Gastrocnemius medialis (tissue), 4 donors: Measurements from ENCODE around the gene ASB1. TPM values are rescaled to one million over a fixed set of nuclear protein-coding genes. Genes with fewer than 3 reads are reported as not detected.

Source experiments
- ATAC-seq, 2 donors: fragments of 150-250 bp; one replicate each; pipeline ENCODE4 v1.9.1; 2016
- DNase-seq, 2 donors: peaks; one replicate each; pipeline ENCODE4 v3.0.0-alpha.2; 2019
- H3K27ac ChIP-seq, 4 donors: fragments of 200-600 bp; sonication (generic); 1 replicate in 1 of 4; 2 replicates in 3 of 4; pipeline ENCODE4 v1.5.1; 2016 to 2018; ENCODE audit warnings: mild to moderate bottlenecking in 2 of 4, moderate library complexity in 1 of 4
- H3K27me3 ChIP-seq, 3 donors: fragments of 200-600 bp; sonication (generic) in 2 of 3; 1 replicate in 1 of 3; 2 replicates in 2 of 3; pipeline versions ENCODE4 v1.5.1 to v1.6.0; 2016 to 2019; ENCODE audit warnings: mild to moderate bottlenecking in 1 of 3, moderate library complexity in 1 of 3
- H3K36me3 ChIP-seq, 2 donors: fragments of 200-600 bp; sonication (generic) in 1 of 2; one replicate each; pipeline ENCODE4 v1.5.1; 2017 to 2018
- H3K4me1 ChIP-seq, 2 donors: fragments of 200-600 bp; sonication (generic) in 1 of 2; one replicate each; pipeline ENCODE4 v1.5.1; 2016 to 2017; ENCODE audit warnings: mild to moderate bottlenecking in 2 of 2
- H3K4me3 ChIP-seq, 4 donors: fragments of 200-600 bp; sonication (generic) in 3 of 4; 1 replicate in 1 of 4; 2 replicates in 3 of 4; pipeline ENCODE4 v1.5.1; 2016 to 2019; ENCODE audit warnings: mild to moderate bottlenecking in 2 of 4
- H3K9me3 ChIP-seq, 3 donors: fragments of 200-600 bp; sonication (generic) in 2 of 3; 1 replicate in 1 of 3; 2 replicates in 2 of 3; pipeline ENCODE4 v1.5.1; 2016 to 2019
- POLR2A ChIP-seq, 2 donors: fragments of 450-650 bp; IDR thresholded peaks; one replicate each; pipeline ENCODE4 v1.6.1; 2017; ENCODE audit warnings: antibody characterized with exemption in 2 of 2, mild to moderate bottlenecking in 2 of 2, moderate library complexity in 2 of 2
- in situ Hi-C, 4 donors: fragments of 200-750 bp; cut with MboI; loops; one replicate each; pipeline versions ENCODE4 v1.15.0 to v1.8.0; 2017; ENCODE audit warnings: low sequenced_read_pairs in 4 of 4
- intact Hi-C: fragments of 100-400 bp; cut with DNase I; formaldehyde crosslinking; loops from one replicate; pipeline ENCODE4 v1.15.1; 2023; ENCODE audit warnings: low total_unique reads
- total RNA-seq, 4 donors: library from RNA; depleted of rRNA; stranded (reverse); fragments of >200 nt; gene quantifications; one replicate each; pipeline versions ENCODE4 v1.1.0 to v1.2.3, GENCODE V29; 2016
- TF ChIP-seq, protein P1 (sequence below), 5 experiments: fragments of 450-650 bp in 3 of 5; fragments of 200-600 bp in 2 of 5; sonication (generic) in 2 of 5; IDR thresholded peaks in 4 of 5; conservative IDR thresholded peaks in 1 of 5; 1 replicate in 4 of 5; 2 replicates in 1 of 5; pipeline ENCODE4 v1.5.1; 2016 to 2019; ENCODE audit warnings: antibody characterized with exemption in 5 of 5, mild to moderate bottlenecking in 3 of 5, moderate library complexity in 3 of 5

Gene ASB1
- total RNA-seq, 4 donors from 2014 or later, result 17.1 to 33.6 (median 26.3) TPM

DNA sequence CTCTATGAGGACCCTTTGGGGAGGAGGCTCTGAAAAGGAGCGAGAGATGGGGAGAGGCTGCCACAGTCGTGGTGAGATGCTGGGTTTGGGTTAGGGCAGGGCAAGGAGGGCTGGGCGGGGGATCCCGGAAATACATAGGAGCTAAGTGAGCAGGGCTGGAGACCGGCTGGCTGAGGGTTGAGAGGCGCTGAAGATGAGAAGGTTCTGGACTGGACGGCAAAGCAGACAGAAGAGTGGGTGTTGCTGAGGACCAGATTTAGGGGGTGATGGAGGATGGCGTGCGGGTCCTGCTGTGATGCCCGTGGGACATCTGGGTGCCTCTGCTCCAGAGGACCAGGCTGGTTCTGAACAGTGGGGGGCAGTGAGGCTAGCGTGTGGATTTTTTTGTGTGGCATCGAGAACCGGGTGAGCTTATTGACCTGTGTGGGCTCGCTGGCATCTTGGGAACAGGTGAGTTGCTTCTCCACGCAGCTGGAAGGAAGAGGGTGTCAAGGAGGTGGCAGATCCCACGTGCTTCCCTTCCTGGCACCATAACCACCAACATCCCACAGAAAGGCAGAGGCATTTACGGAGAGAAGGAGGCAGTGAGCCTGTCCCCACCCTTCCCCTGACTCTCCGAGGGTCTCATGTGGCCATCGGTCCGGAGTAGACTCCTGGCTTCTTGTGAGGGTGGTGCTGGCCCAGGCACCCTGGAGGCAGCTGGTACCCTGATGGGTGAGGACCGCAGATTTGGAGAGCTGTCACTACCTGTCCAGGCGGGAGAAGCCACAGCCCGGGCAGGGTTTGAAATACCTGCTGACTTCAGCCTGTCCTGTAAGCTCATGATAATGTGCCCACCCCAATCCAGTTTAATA is 70.3 kb downstream of the ASB1 start:
- intact Hi-C loops, result no loop called here
- Histone ChIP-seq H3K27me3 (peaks cover 0 to 3% (median 0%) of the 10 kb centered on the region in 3 donors), H3K36me3 (no peaks in the 10 kb centered on the region), H3K4me3 (no peak overlapping the region), H3K4me1 (no peaks in the 10 kb centered on the region), H3K27ac (no peak overlapping the region), H3K9me3 (no peaks in the 10 kb centered on the region)
- in situ Hi-C loops, result no loop called here
- DNase-seq (no peak), ATAC-seq (no peak)
- TF ChIP-seq, protein P1, sequence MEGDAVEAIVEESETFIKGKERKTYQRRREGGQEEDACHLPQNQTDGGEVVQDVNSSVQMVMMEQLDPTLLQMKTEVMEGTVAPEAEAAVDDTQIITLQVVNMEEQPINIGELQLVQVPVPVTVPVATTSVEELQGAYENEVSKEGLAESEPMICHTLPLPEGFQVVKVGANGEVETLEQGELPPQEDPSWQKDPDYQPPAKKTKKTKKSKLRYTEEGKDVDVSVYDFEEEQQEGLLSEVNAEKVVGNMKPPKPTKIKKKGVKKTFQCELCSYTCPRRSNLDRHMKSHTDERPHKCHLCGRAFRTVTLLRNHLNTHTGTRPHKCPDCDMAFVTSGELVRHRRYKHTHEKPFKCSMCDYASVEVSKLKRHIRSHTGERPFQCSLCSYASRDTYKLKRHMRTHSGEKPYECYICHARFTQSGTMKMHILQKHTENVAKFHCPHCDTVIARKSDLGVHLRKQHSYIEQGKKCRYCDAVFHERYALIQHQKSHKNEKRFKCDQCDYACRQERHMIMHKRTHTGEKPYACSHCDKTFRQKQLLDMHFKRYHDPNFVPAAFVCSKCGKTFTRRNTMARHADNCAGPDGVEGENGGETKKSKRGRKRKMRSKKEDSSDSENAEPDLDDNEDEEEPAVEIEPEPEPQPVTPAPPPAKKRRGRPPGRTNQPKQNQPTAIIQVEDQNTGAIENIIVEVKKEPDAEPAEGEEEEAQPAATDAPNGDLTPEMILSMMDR (IDR thresholded peaks at IDR 0.05 in 4 of 5, conservative IDR thresholded peaks at IDR 0.05 in 1 of 5), result no peak
- no peak for TF ChIP-seq POLR2A (IDR thresholded peaks at IDR 0.05)

DNA sequence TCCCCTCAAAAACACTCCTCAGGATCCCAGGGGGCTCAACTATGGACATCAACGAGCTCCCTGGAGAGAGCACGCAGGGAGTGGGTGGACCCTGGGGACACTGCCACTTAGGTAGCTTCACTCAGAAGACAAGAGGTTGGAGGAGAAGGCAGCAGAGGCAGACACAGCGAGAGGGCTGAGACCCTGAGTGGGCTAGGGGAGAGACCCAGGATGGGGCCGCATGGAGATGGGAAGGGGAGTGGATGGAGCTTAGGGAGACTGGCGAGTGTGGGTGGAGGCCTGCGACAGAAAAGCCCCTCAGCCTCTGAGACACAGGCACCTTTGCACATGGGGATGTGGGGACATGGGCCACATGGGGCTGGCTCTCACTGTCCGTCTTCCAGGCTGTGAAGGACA is 70.9 kb downstream of the ASB1 start:
- TF ChIP-seq POLR2A (IDR thresholded peaks at IDR 0.05), result no peak
- TF ChIP-seq, protein P1 (IDR thresholded peaks at IDR 0.05 in 4 of 5, conservative IDR thresholded peaks at IDR 0.05 in 1 of 5), result no peak
- in situ Hi-C loops (no loop called here), intact Hi-C loops (no loop called here)
- Histone ChIP-seq H3K9me3 (no peaks in the 10 kb centered on the region), H3K27me3 (peaks cover 0 to 3% (median 0%) of the 10 kb centered on the region in 3 donors), H3K36me3 (no peaks in the 10 kb centered on the region), H3K4me1 (no peaks in the 10 kb centered on the region), H3K27ac (no peak overlapping the region), H3K4me3 (no peak overlapping the region)
- no peak for DNase-seq
- no peak for ATAC-seq

DNA sequence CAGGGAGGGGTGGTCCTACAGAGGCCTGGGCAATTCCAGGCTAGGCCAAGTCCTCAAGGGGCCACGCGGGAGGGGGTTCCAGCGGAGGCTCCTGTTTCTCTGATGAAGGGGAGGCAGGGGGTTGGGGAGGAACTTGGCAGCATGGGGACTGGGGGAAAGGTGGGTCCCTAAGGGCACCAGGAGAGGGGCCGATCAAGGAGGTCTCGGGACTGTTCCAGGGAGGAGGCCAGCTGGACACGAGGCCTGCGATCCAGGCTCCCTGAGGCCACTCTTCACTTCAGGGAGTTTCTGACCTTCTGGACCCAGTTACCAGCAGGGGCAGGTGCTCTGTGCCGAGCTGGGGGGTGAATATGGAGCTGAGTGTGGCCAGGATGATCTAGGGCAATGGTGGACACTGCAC is 71.5 kb downstream of the ASB1 start:
- in situ Hi-C loops, result no loop called here
- TF ChIP-seq, protein P1 (IDR thresholded peaks at IDR 0.05 in 4 of 5, conservative IDR thresholded peaks at IDR 0.05 in 1 of 5), result no peak
- no peak for TF ChIP-seq POLR2A (IDR thresholded peaks at IDR 0.05)
- DNase-seq (no peak), ATAC-seq (no peak)
- peaks cover 0 to 3% (median 0%) of the 10 kb centered on the region in 3 donors for H3K27me3 ChIP-seq
- no peaks in the 10 kb centered on the region for H3K36me3 ChIP-seq
- no peaks in the 10 kb centered on the region for H3K9me3 ChIP-seq
- intact Hi-C loops, result no loop called here
- H3K27ac ChIP-seq, result no peak overlapping the region
- H3K4me1 ChIP-seq, result no peaks in the 10 kb centered on the region
- H3K4me3 ChIP-seq, result no peak overlapping the region

DNA sequence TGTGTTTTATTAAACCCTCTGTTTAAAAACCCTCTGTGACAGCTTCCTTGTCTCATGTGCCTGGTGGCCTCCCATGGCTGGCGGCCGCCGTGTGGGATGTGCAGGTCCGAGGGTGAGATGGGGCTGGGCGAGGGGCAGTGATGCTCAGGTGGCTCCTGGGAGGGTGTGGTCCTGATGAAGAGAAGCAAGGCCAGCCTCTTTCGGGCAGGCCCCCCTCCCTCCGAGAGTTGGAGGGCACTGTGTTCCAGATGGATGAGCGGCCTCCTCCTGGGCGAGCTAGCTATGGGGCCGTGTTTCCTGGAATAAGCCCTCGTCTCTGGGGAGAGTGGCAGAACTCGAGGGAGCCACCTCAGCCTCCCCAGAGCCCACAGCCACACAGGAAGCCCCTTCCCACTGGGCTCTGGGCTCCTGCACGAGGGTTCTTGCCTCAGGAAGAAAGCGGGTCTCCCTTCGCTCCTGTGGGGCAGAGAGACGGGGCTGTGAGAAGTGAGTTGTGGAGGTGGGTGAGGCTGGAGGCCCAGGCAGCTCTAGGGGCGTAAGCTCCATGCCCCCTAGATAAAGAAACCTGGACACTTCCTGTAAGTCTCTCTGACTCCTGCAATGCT is 72.1 kb downstream of the ASB1 start:
- no peak for ATAC-seq
- in situ Hi-C loops, result no loop called here
- TF ChIP-seq POLR2A (IDR thresholded peaks at IDR 0.05), result no peak
- TF ChIP-seq, protein P1 (IDR thresholded peaks at IDR 0.05 in 4 of 5, conservative IDR thresholded peaks at IDR 0.05 in 1 of 5), result no peak
- no peaks in the 10 kb centered on the region for H3K4me1 ChIP-seq
- no peaks in the 10 kb centered on the region for H3K36me3 ChIP-seq
- H3K4me3 ChIP-seq, result no peak overlapping the region
- intact Hi-C loops, result no loop called here
- no peaks in the 10 kb centered on the region for H3K9me3 ChIP-seq
- no peak for DNase-seq
- H3K27ac ChIP-seq, result no peak overlapping the region
- peaks cover 0 to 3% (median 0%) of the 10 kb centered on the region in 3 donors for H3K27me3 ChIP-seq
